NCI-H226 (cell line): ENCODE results near the gene CIAO2B.
A peak's percentile ranks its signal among the peaks of the same experiment; 100 is the strongest.

Experiments used
- DNase-seq: peaks from one replicate; pipeline ENCODE4 v3.0.0-alpha.2; 2015

The CIAO2B gene

GRCh38 chr16:66919569-66920298 is 14.5 kb downstream of the CIAO2B start:
- DNase-seq = no peak

- no peak for DNase-seq
These were observed 15.2 kb downstream of the CIAO2B start, which contains the start of gene CDH16 for GRCh38 chr16:66918803-66919568. TSS of gene CDH16 (minus strand) at chr16:66918885. CDS start at chr16:66918065, 820 bp downstream.

DNA sequence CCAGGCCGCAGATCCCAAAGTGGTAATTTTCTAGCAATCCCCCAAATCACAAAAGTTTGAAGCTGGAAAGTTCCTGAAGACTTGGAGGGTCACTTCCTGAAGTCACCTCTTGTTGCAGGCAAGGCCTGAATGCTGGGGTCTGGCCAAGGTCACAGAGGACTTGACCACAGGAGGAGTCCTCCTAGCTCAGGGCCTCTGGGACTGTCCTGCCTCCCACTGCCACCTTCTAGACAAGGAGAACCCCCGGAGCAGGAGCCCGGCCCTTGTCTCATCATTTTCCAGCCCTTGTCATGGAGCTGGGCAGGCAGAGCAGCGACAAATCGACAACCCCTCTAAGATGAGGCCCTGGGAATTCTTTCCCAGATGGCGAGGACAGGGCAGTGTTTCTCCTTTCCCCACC is 15.8 kb downstream of the CIAO2B start:
- DNase-seq = no peak

DNA sequence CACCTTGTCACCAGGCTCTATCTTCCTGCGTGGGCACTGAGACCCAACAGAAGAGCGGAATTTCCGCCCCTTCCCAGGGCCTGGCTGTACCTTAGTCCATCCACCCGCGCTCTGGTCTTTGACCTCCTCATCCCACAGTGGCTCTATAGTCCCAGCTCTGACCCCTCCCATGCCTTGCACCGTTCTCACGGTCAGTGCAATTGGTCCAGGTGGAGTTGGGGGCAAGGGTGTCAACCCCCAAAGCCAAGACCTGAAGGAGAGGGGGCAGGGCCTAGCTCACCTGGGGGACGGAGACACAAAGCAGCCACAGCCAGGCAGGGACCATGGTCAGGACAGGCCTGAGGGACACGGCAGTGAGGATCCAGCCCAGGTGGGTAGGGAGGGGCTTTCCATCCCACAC is 16.5 kb downstream of the CIAO2B start:
- no peak for DNase-seq

DNA sequence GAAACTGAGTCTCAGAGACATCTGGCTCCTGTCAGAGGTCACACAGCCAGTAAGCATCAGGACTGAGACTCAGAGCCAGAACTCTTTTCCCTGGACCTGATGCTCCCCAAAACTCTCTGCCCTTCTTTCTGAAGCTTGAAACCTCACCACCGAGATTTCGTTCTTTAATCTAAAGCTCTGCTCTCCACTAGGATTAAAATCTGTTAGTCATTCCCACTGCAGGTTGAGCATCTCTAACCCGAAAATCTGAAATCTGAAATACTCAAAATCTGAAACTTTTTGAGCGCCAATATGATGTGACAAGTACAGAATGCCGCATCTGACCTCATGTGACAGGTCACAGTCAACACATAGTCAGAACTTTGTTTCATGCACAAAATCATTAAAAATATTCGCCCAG is 17.7 kb downstream of the CIAO2B start:
- no peak for DNase-seq

GRCh38 chr16:66915041-66915440 is 19.2 kb downstream of the CIAO2B start:
- no peak for DNase-seq

DNA sequence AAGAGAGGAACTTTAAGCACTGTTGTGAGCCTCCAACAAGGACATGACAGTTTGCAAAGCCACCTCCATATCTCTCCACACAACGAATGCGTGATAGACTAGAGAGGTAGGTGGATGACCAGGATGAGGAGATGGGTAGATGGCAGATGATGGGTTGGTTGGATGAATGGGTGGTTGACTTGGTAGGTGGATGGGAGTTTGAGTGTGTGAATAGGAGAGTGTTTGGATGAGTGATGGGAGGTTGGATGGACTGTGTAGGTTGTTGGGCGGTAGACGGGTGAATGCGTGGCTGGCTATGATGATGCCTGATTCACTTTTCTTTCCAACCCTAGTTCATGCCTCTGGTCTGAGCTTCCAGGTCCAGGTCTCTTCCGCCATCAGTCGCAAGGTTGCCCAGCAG is 19.7 kb downstream of the CIAO2B start:
- DNase-seq = no peak

GRCh38 chr16:66913711-66914110 is 20.5 kb downstream of the CIAO2B start:
- no peak for DNase-seq

- no peak for DNase-seq
These were observed 21.1 kb downstream of the CIAO2B start for GRCh38 chr16:66913081-66913480.

DNA sequence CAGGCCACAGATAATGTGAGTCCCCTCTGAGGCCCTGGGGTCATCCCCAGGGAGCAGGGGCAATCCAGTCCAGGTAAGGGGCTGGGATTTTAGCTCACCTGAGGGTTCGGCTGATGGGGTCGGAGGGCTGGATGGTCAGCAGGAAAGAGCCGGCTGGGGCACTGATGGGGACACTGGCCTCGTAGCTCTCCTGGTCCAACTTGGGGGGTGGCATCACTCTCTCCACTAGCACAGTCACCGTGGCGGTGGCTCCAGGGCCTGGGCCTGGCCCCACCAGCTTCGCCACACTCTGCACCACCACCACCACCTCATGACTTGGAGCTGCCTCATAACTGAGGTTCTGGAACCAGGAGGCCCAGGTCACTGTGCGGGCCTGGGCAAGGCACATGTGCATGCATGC is 22.4 kb downstream of the CIAO2B start:
- no peak for DNase-seq

DNA sequence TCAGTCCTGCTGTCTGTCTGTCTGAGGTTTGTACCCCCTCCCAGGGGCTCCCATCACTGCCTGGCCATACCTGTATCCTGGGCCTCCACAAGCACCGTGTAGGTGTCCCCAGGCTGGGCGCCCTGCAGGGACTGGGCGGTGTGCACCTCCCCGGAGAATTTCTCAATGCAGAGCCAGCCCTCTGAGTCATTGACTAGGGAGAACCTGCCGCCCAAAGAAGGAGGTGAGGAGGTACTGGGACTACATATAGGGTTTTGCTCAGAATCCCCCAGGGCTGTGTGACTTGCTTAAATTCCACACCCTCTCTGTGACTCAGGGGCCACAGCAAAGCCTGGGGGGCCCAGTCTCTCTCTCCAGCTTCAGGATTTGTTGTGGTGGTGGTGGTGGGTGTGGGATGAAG is 23.1 kb downstream of the CIAO2B start:
- DNase-seq = peak; percentile 55

DNA sequence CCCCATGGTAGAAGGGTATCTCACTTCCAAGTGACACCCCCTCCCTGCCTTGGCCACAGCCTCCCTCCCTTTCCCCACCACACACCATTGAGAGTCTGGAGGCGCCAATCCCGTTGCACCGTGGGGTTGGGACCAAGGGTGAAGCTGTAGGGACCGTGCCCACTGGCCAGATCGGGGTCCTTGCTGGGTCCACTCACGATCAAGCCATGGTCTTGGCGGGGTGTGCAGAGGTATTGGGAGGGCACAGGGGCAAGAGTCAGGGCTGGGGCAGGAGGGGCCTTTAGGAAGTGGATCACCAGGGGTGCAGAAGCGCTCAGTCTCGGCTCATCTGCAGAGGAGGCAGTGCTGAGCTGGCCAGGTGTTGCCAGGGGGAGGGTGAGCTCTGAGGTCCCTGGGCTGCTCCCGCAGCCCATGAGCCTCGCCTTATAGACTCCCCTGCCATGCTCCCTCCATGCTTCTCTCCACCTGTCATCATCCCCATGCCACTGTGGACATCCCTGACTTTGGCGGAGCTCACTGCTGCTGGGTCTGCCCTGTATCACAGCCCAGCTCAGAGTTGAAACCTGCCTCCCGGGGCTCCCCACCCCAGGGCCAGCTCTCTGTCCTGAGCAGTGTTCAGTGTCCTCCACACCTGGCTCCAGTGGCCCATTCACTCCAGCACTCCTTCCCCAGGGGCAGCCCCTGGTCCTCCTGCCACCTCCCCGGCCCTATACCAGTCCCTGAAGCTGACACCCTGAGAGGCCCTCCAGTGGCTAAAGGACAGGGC is 23.8 kb downstream of the CIAO2B start:
- DNase-seq = no peak

DNA sequence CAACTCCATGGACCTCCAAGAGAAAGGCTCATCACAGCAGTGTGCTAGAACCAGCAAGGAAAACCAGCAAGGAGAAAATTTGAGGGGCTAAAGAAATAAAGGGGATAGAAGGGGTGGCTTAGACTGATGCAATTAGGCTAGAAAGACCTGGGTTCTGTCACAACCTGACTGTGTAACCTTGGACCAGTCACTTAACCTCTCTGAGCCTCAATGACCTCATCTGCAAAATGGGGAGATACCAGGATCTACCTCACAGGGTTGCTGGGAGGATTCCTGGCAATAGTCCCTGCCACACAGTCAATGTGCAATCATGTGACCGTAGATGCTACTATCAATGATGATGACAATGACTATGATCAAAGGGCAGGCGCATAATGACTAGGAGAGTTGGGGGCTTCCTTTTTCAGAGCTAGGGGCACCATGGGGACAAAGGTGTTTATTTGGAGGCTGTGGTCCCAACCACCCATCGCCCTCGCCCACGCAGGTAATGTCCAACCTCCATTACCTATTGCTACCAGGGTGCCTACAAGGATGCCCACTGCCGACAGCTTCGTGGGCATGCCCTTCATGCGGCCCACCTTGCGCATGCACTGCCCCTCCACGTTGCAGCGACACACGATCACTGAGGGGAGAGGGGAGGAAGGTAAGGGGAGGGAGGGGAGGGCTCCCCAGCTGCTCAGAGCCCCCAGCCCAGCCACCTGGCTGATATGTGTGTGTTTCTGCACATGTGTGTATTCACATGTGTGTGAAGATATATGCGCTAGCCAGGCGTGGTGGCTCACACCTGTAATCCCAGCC is 25.2 kb downstream of the CIAO2B start:
- DNase-seq = no peak

DNA sequence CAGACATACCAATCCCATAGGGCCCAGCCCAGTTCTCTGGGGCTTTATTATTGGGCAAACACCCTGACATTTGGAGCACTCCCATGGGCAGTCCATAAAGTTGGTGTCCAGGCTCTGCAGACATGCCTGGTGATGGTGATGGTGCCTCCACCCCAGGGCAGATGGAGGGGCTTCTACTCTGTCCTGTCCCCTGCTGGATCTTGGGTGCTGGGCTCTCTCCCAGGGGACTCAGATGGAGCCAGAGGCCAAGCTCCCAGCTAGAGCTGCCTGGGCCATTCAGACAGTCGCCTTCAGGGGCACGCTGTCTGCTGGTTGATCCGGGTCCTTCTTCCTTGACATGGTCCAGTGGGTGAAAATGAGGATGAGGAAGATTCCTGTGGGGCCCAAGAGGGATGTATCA is 26.1 kb downstream of the CIAO2B start:
- DNase-seq = no peak

- no peak for DNase-seq
These were observed 27.0 kb downstream of the CIAO2B start for GRCh38 chr16:66906916-66907836.

DNA sequence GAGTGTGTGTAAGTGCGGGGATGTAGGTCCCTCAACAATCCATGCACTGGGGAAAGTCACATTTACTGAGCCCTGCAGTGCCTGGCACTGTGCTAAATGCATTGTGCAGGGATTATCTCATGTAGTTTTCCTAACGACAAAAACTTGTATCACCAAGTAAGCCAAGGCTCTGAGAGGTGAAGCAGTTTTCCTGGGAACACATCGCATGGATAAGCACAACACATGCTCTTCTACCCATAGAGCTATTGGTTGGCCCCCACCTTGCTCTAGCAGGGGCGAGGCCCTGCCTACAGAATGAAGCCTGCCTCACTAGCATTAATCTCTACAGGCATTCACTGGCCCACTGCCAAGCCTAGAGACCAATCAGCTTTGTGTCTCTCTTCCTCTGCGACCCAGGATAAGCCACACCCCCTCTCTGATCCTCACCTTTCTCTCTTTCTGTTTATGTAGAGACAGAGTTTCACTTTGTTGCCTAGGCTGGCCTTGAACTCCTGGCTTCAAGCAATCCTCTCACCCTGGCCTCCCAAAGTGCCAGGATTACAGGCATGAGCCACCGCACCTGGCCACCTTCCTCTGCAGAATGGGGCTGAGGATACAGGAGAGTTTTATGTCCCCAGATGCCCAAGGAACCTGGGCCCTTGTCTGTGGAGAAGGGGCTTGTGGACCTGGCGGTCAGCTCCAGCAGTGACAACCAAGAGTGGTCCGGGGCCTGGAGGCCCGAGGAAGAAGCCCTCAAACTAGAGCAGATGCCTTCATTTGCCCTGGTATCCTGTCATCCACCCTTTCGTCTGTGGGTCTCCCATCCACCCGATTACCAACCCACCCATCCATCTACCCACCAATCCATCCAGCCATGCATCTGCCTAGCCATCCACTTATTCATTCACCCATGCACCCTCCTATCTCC is 28.3 kb downstream of the CIAO2B start:
- DNase-seq = peak; percentile 57

DNA sequence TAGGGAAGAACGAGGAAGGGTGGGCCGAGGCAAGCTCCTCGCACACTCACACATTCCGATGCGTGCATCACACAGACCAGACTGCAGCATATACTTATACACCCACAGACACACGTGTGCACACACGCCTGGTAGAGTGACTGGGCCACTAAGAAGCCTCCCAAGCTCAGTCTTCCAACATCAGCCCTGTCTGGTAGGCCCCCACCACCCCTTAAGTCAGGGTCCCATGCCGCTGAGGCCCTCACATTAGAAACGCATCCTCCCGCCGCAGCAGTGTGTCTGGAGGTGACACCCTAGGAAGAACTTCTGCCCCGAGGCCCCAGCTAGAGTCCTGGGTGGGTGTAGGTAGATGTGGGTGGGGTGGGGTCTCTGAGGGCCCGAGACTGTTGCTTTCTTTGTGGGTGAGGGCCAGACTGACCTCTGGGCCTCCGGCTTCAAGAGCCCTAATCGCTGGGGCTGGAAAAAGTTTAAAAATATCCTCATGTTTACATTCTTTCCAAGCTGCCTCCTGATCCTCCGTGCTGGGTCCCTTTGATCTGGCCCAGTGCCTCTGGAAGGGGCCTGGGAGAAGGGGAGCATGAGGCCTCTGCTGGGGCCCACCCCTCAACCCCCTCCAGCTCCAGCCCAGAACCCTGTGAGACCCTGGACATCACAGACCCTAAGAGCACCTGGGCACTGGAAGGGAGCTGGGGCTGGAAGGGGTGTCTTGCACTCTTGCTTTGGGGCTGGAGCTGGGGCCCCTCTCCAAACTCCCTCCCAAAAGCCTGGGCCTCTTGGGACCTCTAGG is 29.2 kb downstream of the CIAO2B start:
- DNase-seq = no peak

- DNase-seq = no peak
These were observed 29.8 kb downstream of the CIAO2B start for GRCh38 chr16:66904428-66904845.

GRCh38 chr16:66903544-66904427 is 30.4 kb downstream of the CIAO2B start:
- DNase-seq = peak; percentile 42
